WTC11 (cell line): ENCODE results near the gene ACSL5. TPM values are rescaled to one million over a fixed set of nuclear protein-coding genes. Genes with fewer than 3 reads are reported as not detected.

Experiments
- ATAC-seq: fragments of 200-7000 bp; cut with Tn5 transposase; 2 replicates; pipeline ENCODE4 v1.10.0; 2021; ENCODE audit warnings: mild to moderate bottlenecking, moderate library complexity
- CTCF ChIA-PET: fragments of 300-600 bp; sonication (Branson Sonifier 250); formaldehyde crosslinking; loops from one replicate; lab custom pipeline; 2021; ENCODE audit warnings: antibody characterized with exemption; lab: Charles Lee
- POLR2A ChIA-PET: fragments of 350-600 bp; sonication (Branson Sonifier 250); formaldehyde crosslinking; loops from one replicate; lab custom pipeline; 2021; ENCODE audit warnings: antibody characterized with exemption; lab: Charles Lee
- DNase-seq: peaks from one replicate; pipeline ENCODE4 v3.0.0; 2021; ENCODE audit warnings: low spot score
- H3K27ac Mint-ChIP-seq: 2 replicates; pipeline ENCODE4 v1.8.0; 2021; ENCODE audit warnings: mixed read lengths
- H3K27me3 Mint-ChIP-seq: 2 replicates; pipeline ENCODE4 v1.8.0; 2021; ENCODE audit warnings: low read depth, mild to moderate bottlenecking, moderate library complexity, mixed read lengths
- H3K36me3 Mint-ChIP-seq: 2 replicates; pipeline ENCODE4 v1.8.0; 2021; ENCODE audit warnings: mixed read lengths
- H3K4me1 Mint-ChIP-seq: 2 replicates; pipeline ENCODE4 v1.8.0; 2022; ENCODE audit warnings: mixed read lengths
- H3K4me3 Mint-ChIP-seq: 2 replicates; pipeline ENCODE4 v1.8.0; 2021; ENCODE audit warnings: mild to moderate bottlenecking, moderate library complexity, mixed read lengths
- H3K9me3 Mint-ChIP-seq: 2 replicates; pipeline ENCODE4 v1.8.0; 2021; ENCODE audit warnings: mixed read lengths
- JAZF1 ChIP-seq: fragments of 250-450 bp; sonication (Bioruptor Pico); IDR thresholded peaks from 2 replicates; pipeline ENCODE4 v1.9.0; 2021; ENCODE audit warnings: moderate library complexity, mild to moderate bottlenecking, inconsistent platforms
- KAT7 ChIP-seq: sonication (generic); formaldehyde crosslinking; IDR thresholded peaks from 2 replicates; pipeline ENCODE4 v1.8.1; 2023; ENCODE audit warnings: missing genetic modification reagents, mild to moderate bottlenecking, borderline replicate concordance
- MYBL2 ChIP-seq: sonication (generic); formaldehyde crosslinking; IDR thresholded peaks from 2 replicates; pipeline ENCODE4 v1.8.1; 2023; ENCODE audit warnings: mild to moderate bottlenecking, moderate library complexity, missing genetic modification reagents
- NR2C2 ChIP-seq: sonication (generic); formaldehyde crosslinking; IDR thresholded peaks from 2 replicates; pipeline ENCODE4 v1.8.0; 2022; ENCODE audit warnings: mild to moderate bottlenecking, missing genetic modification reagents
- NR3C1 ChIP-seq: sonication (generic); formaldehyde crosslinking; conservative IDR thresholded peaks from 2 replicates; pipeline ENCODE4 v1.8.1; 2023; ENCODE audit warnings: low read depth, mild to moderate bottlenecking, missing genetic modification reagents
- OVOL2 ChIP-seq: fragments of 250-450 bp; sonication (Bioruptor Pico); IDR thresholded peaks from 2 replicates; pipeline ENCODE4 v1.9.0; 2021; ENCODE audit warnings: mild to moderate bottlenecking, borderline replicate concordance
- RELA ChIP-seq: sonication (generic); formaldehyde crosslinking; IDR thresholded peaks from 2 replicates; pipeline ENCODE4 v1.8.1; 2022; ENCODE audit warnings: missing genetic modification reagents, mild to moderate bottlenecking, borderline replicate concordance
- SMAD3 ChIP-seq: sonication (generic); formaldehyde crosslinking; IDR thresholded peaks from 2 replicates; pipeline ENCODE4 v1.8.0; 2022; ENCODE audit warnings: missing genetic modification reagents, mild to moderate bottlenecking, borderline replicate concordance
- TCF7 ChIP-seq: sonication (generic); formaldehyde crosslinking; IDR thresholded peaks from 2 replicates; pipeline ENCODE4 v1.8.0; 2022; ENCODE audit warnings: mild to moderate bottlenecking, low read depth, missing genetic modification reagents, moderate library complexity
- total RNA-seq: library from RNA; stranded (reverse); gene quantifications from 3 replicates; pipeline ENCODE4 v1.2.3, GENCODE V29; 2021
- TF ChIP-seq, protein P1 (sequence below): sonication (generic); formaldehyde crosslinking; IDR thresholded peaks from 2 replicates; pipeline ENCODE4 v1.8.1; 2022; ENCODE audit warnings: low read depth, mild to moderate bottlenecking, moderate library complexity, missing genetic modification reagents, borderline replicate concordance
- TF ChIP-seq, protein P2 (sequence below): sonication (generic); formaldehyde crosslinking; IDR thresholded peaks from 2 replicates; pipeline ENCODE4 v1.8.1; 2023; ENCODE audit warnings: mild to moderate bottlenecking, missing genetic modification reagents
- TF ChIP-seq, protein P3 (sequence below): sonication (generic); formaldehyde crosslinking; IDR thresholded peaks from 2 replicates; pipeline ENCODE4 v1.8.1; 2022; ENCODE audit warnings: mild to moderate bottlenecking, missing genetic modification reagents, moderate library complexity, borderline replicate concordance
- TF ChIP-seq, protein P4 (sequence below): sonication (generic); formaldehyde crosslinking; IDR thresholded peaks from 2 replicates; pipeline ENCODE4 v1.8.1; 2023; ENCODE audit warnings: mild to moderate bottlenecking, missing genetic modification reagents, moderate library complexity
- TF ChIP-seq, protein P5 (sequence below): fragments of 250-450 bp; sonication (Bioruptor Pico); IDR thresholded peaks from 2 replicates; pipeline ENCODE4 v1.9.0; 2021; ENCODE audit warnings: moderate library complexity, mild to moderate bottlenecking, inconsistent platforms, borderline replicate concordance
- TF ChIP-seq, protein P6 (sequence below): sonication (generic); formaldehyde crosslinking; conservative IDR thresholded peaks from 2 replicates; pipeline ENCODE4 v1.8.1; 2022; ENCODE audit warnings: mild to moderate bottlenecking, missing genetic modification reagents
- TF ChIP-seq, protein P7 (sequence below): sonication (generic); formaldehyde crosslinking; IDR thresholded peaks from 2 replicates; pipeline ENCODE4 v1.8.1; 2023; ENCODE audit warnings: mild to moderate bottlenecking, missing genetic modification reagents, moderate library complexity

Gene ACSL5
- total RNA-seq, 1 experiment from 2014 or later = 0.22 TPM

DNA sequence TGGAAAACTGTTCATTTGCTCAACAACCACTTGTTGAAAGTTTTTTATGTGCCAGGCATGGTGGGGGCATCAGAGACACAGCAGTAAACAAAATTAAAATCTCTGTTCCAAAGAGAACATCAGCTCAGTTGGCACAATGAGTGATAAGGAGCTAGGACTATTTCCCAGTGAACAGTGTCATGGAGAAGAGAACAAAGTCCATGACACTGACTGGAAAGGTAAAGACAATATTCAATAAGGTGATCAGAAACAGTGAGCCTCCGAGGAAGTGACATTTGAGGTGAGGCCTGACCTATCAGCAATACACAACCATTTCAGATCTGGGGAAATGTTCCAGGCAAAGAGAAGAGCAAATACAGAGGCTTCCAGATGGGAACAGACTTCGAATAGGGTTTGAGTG lies 14.6 kb downstream of the ACSL5 start (continued):
- no peak for TF ChIP-seq MYBL2 (CRISPR knock-in tag)
- TF ChIP-seq, protein P1, sequence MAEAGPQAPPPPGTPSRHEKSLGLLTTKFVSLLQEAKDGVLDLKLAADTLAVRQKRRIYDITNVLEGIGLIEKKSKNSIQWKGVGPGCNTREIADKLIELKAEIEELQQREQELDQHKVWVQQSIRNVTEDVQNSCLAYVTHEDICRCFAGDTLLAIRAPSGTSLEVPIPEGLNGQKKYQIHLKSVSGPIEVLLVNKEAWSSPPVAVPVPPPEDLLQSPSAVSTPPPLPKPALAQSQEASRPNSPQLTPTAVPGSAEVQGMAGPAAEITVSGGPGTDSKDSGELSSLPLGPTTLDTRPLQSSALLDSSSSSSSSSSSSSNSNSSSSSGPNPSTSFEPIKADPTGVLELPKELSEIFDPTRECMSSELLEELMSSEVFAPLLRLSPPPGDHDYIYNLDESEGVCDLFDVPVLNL (CRISPR knock-in tag) = no peak
- no peak for TF ChIP-seq JAZF1
- TF ChIP-seq NR3C1 (CRISPR knock-in tag) = no peak
- TF ChIP-seq, protein P2, sequence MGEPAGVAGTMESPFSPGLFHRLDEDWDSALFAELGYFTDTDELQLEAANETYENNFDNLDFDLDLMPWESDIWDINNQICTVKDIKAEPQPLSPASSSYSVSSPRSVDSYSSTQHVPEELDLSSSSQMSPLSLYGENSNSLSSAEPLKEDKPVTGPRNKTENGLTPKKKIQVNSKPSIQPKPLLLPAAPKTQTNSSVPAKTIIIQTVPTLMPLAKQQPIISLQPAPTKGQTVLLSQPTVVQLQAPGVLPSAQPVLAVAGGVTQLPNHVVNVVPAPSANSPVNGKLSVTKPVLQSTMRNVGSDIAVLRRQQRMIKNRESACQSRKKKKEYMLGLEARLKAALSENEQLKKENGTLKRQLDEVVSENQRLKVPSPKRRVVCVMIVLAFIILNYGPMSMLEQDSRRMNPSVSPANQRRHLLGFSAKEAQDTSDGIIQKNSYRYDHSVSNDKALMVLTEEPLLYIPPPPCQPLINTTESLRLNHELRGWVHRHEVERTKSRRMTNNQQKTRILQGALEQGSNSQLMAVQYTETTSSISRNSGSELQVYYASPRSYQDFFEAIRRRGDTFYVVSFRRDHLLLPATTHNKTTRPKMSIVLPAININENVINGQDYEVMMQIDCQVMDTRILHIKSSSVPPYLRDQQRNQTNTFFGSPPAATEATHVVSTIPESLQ (CRISPR knock-in tag) = no peak

DNA sequence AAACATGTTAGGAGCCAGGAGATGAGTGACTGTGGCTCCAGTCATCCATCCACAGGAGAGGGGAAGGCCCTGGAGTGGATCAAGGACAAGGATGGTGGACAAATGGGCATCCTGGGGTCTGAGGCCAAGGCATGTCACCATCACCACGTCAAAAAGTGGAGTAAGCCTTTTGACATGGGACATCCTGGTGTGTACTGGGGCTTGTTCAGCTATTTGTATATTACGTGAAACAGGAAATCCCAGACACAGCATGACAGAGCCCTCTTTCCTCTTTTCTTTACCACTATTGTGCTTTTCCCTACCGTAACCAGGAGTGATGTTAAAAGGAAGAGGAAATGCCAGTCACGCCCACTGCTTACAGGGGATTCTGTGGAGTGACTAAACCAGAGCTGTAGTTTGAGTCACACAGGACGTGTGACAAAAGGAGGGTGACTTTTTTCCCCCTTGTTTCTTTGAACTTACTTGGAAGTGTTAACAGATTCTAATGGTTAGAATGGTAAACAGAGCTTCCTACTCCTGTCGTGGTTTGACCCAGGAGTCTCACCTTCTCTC lies 15.4 kb downstream of the ACSL5 start:
- ChIA-PET CTCF (no interaction called here), POLR2A (no interaction called here)
- DNase-seq = no peak
- Mint-ChIP-seq H3K27ac (no peak overlapping the region), H3K27me3 (no peaks in the 10 kb centered on the region), H3K4me3 (no peak overlapping the region), H3K4me1 (no peaks in the 10 kb centered on the region; the same call in 1 of the 2 replicates), H3K36me3 (no peaks in the 10 kb centered on the region), H3K9me3 (no peaks in the 10 kb centered on the region)
- ATAC-seq = peak; percentile 51; the same call in 1 of the 2 replicates
- TF ChIP-seq, protein P3, sequence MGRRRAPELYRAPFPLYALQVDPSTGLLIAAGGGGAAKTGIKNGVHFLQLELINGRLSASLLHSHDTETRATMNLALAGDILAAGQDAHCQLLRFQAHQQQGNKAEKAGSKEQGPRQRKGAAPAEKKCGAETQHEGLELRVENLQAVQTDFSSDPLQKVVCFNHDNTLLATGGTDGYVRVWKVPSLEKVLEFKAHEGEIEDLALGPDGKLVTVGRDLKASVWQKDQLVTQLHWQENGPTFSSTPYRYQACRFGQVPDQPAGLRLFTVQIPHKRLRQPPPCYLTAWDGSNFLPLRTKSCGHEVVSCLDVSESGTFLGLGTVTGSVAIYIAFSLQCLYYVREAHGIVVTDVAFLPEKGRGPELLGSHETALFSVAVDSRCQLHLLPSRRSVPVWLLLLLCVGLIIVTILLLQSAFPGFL (CRISPR knock-in tag) = no peak
- TF ChIP-seq SMAD3 (CRISPR knock-in tag) (no peak), TCF7 (CRISPR knock-in tag) (no peak), NR2C2 (CRISPR knock-in tag) (no peak), RELA (CRISPR knock-in tag) (no peak), KAT7 (CRISPR knock-in tag) (no peak), OVOL2 (no peak)
- TF ChIP-seq, protein P4, sequence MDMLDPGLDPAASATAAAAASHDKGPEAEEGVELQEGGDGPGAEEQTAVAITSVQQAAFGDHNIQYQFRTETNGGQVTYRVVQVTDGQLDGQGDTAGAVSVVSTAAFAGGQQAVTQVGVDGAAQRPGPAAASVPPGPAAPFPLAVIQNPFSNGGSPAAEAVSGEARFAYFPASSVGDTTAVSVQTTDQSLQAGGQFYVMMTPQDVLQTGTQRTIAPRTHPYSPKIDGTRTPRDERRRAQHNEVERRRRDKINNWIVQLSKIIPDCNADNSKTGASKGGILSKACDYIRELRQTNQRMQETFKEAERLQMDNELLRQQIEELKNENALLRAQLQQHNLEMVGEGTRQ (CRISPR knock-in tag) = no peak
- TF ChIP-seq, protein P5, sequence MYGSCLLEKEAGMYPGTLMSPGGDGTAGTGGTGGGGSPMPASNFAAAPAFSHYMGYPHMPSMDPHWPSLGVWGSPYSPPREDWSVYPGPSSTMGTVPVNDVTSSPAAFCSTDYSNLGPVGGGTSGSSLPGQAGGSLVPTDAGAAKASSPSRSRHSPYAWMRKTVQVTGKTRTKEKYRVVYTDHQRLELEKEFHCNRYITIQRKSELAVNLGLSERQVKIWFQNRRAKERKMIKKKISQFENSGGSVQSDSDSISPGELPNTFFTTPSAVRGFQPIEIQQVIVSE (CRISPR knock-in tag) = no peak
- TF ChIP-seq, protein P6, sequence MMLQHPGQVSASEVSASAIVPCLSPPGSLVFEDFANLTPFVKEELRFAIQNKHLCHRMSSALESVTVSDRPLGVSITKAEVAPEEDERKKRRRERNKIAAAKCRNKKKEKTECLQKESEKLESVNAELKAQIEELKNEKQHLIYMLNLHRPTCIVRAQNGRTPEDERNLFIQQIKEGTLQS = no peak
- TF ChIP-seq, protein P7, sequence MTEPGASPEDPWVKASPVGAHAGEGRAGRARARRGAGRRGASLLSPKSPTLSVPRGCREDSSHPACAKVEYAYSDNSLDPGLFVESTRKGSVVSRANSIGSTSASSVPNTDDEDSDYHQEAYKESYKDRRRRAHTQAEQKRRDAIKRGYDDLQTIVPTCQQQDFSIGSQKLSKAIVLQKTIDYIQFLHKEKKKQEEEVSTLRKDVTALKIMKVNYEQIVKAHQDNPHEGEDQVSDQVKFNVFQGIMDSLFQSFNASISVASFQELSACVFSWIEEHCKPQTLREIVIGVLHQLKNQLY (CRISPR knock-in tag) = no peak
